ENCODE measurements around the gene NREP. TPM values are rescaled to one million over a fixed set of nuclear protein-coding genes. Genes with fewer than 3 reads are reported as not detected.

NREP gene
- total RNA-seq, 1 experiment from 2014 or later, result 160 TPM

GRCh38 chr5:111739416-111739815 lies 17.6 kb downstream of the NREP start (continued):
- TF ChIP-seq ATF2 (CRISPR knock-in tag; IDR thresholded peaks at IDR 0.05; ENCODE audit: borderline replicate concordance, low read depth) (no peak), AR (CRISPR knock-in tag; IDR thresholded peaks at IDR 0.05) (no peak), GABPB1 (CRISPR knock-in tag; IDR thresholded peaks at IDR 0.05) (no peak)

- Mint-ChIP-seq H3K27me3 (ENCODE audit: low read depth) (no peaks in the 10 kb centered on the region), H3K9me3 (no peaks in the 10 kb centered on the region), H3K4me3 (no peak overlapping the region), H3K4me1 (peaks cover 75% of the 10 kb centered on the region), H3K36me3 (peaks cover 18% of the 10 kb centered on the region), H3K27ac (peak overlapping the region; percentile 83)
- ChIA-PET CTCF (no interaction called here), POLR2A (interaction anchor here (1.0 kb wide), 1 partner anchor 20 kb away, joined by 4 read pairs; no protein-coding TSS in a partner anchor)
- ATAC-seq, result no peak
- no peak for DNase-seq (ENCODE audit: low spot score)
- TF ChIP-seq STAT6 (CRISPR knock-in tag; conservative IDR thresholded peaks at IDR 0.05; ENCODE audit: low read depth) (no peak), OVOL2 (CRISPR knock-in tag; IDR thresholded peaks at IDR 0.05; ENCODE audit: borderline replicate concordance) (no peak), MAX (CRISPR knock-in tag; IDR thresholded peaks at IDR 0.05) (no peak), ZNF219 (CRISPR knock-in tag; IDR thresholded peaks at IDR 0.05; ENCODE audit: borderline replicate concordance) (no peak), CREB1 (CRISPR knock-in tag; IDR thresholded peaks at IDR 0.05) (no peak), FOXP4 (CRISPR knock-in tag; IDR thresholded peaks at IDR 0.05) (no peak), SP1 (CRISPR knock-in tag; conservative IDR thresholded peaks at IDR 0.05) (no peak), E2F1 (CRISPR knock-in tag; IDR thresholded peaks at IDR 0.05) (no peak), ZNF423 (CRISPR knock-in tag; IDR thresholded peaks at IDR 0.05) (no peak), E2F4 (CRISPR knock-in tag; IDR thresholded peaks at IDR 0.05; ENCODE audit: borderline replicate concordance, low read depth) (no peak), ZNF317 (CRISPR knock-in tag; IDR thresholded peaks at IDR 0.05; ENCODE audit: borderline replicate concordance, low read depth) (no peak), JUN (CRISPR knock-in tag; IDR thresholded peaks at IDR 0.05) (no peak), USF1 (CRISPR knock-in tag; IDR thresholded peaks at IDR 0.05) (no peak), ARID4B (CRISPR knock-in tag; IDR thresholded peaks at IDR 0.05; ENCODE audit: borderline replicate concordance) (no peak), IRF1 (CRISPR knock-in tag; IDR thresholded peaks at IDR 0.05) (no peak)
These were observed 18.9 kb downstream of the NREP start for GRCh38 chr5:111738118-111738517.

Data from WTC11 (cell line).